ENCODE results near the gene WDR86.

The WDR86 gene

GRCh38 chr7:151409667-151410404 is at the start of gene WDR86:
Gene WDR86 (minus strand): TSS chr7:151410038. CDS start chr7:151409589, 449 bp downstream.
- FAIRE-seq = no peak

- no peak for FAIRE-seq
Measured at GRCh38 chr7:151457534-151457933, 47.7 kb upstream of the WDR86 start.

DNA sequence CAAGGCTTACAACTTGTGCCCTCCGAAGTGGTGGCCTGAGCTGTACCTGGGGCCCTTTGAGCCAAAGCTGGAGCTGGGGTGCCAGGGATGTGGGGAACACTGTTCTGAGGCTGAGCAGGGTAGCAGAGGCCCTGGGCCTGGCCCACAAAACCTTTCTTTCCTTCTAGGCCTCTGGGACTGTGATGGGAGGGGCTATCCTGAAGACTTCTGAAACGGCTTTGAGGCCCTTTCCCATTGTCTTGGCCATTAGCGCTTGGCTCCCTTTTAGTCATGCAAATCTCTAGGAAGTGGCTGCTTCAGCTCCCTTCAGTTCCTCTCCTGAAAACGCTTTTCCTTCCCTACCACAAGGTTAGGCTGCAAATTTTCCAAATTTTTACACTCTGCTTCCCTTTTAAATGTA is 46.9 kb upstream of the WDR86 start:
- no peak for FAIRE-seq

DNA sequence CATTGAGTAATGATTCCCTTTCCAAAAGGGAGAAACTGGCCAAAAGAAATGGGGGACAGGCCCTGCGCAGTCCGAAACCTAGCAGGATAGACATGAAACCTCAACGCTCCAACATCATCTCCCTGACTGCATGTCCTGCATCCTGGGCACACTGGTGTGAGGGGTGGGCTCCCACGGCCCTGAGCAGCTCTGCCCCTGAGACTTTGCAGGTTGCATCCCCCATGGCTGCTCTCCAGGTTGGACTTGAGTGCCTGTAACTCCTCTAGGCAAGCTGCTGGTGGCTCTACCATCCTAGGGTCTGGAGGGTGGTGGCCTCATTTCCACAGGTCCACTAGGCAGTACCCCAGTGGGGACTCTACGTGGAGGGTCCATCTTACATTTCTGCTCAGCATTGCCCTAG is 46.4 kb upstream of the WDR86 start:
- FAIRE-seq = no peak

DNA sequence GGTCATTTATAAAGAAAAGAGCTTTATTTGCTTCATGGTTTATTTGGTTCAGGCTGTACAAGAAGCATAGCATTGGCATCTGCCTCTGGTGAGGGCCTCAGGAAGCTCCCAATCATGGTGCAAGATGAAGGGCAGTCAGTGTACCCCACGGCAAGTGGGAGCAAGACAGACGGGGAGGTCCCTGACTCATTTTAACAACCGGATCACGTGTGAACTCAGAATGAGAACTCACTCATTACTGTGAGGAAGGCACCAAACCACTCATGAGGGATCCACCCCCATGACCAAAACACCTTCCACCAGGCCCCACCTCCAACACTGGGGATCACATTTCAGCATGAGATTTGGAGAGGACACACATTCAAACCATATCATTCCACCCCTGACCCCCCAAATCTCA is 45.9 kb upstream of the WDR86 start:
- FAIRE-seq = no peak

- FAIRE-seq = no peak
Measured at GRCh38 chr7:151454932-151455530, 45.2 kb upstream of the WDR86 start.

GRCh38 chr7:151454305-151454704 is 44.5 kb upstream of the WDR86 start:
- no peak for FAIRE-seq

GRCh38 chr7:151453326-151453791 is 43.5 kb upstream of the WDR86 start:
- FAIRE-seq = no peak

- no peak for FAIRE-seq
Measured at GRCh38 chr7:151452680-151453325, 43.0 kb upstream of the WDR86 start.

DNA sequence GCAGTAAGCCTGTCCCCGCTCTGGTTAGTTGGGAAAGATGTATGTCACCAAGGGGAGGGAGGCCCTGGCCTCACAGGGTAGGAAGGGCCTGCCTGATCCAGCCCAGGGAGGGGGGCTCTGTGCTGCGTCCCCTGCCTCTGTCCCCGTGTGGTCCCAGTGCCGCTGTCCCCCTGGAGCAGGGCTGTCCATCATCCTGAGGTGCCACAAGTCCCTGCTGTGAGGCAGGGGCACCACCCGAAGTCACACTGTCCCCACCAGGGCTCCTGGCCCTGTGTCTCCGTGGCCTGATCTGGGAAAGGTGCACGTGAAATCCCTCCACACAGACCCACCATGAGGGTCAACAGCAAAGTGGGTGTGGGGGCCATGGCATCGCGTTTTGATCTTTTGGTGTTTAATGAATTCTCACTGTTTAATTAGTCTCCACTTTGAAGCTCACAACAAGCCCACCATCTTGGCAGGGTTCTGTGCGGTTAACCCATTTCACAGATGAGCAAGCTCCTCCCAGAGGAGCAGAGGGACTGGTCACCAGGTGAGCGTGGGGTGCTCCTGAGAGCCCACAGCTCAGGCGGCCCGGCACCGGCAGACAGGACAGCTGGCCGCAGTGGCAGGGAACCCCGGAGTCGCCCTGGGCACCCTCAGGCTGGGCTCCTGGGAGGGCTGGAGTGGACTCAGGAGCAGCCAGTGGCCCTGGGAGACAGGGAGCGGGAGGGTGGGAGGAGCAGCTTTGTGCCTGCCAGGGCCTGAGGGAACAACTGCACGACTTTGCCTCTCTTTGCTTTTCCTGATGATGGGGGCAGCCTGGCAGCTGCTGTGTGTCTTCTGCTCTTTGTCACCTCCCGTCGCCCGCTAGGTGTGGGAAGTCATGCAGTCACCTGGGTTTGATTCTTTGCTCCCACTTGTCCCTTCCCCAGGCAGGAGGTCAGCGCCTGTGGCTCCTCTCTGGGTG is 42.1 kb upstream of the WDR86 start:
- FAIRE-seq = no peak

DNA sequence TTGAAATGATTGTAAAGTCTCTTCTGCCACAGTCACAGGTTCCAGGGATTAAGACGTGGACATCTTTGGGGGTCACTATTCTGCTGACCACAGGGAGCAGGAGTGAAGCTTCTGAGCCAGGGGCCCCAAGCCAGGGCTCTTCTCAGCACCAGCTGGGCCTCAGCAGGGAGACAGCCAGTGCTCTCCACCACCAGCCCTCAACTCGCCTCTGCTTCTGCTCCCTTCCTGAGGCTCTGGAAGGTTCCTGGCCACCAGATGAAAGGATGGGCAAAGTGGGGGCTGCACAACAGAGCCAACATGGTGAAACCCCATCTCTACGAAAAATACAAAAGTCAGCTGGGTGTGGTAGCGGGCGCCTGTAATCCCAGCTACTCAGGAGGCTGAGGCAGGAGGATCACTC is 41.3 kb upstream of the WDR86 start:
- no peak for FAIRE-seq

GRCh38 chr7:151449990-151450389 is 40.2 kb upstream of the WDR86 start:
- FAIRE-seq = no peak

DNA sequence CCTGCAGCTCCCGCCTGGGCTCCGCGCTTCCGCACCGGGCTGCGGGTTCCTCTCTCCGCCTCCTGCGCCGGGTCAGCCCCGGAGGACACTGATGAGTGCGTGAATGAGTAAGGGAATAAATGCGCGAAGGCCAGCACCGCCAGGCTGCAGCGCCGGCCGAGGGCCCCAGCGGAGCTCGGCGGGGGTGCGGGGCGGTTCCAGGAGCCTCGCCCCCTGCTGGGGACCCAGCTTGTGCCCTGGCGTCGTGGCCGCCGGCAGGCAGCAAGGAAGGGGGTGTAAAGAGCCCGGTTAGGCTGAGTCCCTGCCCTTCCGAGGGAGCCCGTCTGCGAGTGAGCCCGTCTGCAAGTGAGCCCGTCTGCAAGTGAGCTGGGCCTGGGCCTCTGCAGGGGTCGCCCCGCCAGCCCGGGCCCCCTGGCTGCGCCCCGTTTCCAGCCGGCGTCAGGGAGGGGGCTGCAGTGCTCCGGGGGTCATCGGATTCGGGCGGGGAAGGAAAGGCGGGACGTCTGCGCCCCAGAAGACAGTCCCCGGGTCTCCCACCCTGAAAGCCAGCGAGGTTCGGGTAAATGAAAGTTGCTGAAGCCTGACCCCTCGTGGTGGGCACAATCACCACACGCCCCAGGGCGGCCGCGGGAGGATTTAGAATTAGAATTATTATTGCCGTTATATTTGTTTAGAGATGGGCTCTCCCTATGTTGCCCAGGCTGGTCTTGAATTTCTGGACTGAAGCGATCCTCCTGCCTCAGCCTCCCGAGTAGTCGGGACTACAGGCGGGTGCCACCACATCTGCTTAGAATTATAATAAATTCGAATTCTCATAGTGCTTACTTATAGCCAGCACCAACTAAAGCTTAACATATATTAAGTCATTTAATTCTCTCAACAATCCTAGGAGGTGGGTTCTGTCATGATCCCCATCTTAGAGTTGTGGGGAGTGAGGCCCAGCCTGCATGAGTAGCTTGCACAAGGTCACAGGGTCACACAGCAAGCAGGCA is 38.7 kb upstream of the WDR86 start:
- no peak for FAIRE-seq

DNA sequence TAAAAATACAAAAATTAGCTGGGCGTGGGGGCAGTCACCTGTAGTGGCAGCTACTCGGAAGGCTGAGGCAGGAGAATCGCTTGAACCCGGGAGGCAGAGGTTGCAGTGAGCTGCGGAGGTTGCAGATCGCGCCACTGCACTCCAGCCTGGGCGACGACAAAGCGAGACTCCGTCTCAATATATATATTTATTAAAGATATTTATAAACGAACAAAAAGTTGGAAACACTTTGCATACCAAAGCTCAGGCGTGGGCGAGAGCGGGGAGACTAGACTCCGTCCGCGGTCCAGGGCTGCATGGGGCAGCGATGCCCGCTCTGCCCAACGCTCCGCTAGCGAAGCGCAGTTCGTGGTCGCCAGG is 38.0 kb upstream of the WDR86 start:
- no peak for FAIRE-seq

- no peak for FAIRE-seq
Measured at GRCh38 chr7:151447312-151447711, 37.5 kb upstream of the WDR86 start.

DNA sequence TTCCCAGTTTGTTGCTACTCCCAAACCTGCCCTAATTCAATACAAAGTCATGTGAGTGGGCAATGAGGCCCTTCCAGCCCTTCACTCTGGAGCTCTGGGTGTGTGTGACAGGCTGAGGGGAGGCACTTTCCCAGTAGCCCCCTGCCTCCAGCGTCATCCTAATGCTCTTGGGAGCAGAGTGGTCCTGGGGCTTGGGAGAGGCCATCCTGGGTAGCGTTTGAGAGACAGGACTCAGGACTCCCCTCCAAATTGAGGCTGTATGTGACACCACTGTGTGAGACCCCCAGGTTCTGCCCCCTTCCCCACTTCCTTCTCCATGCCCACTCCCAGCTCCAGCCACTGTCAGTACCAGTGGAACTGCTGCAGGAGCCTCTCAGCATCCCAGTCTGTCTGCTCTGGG is 36.6 kb upstream of the WDR86 start:
- FAIRE-seq = no peak

- no peak for FAIRE-seq
Measured at GRCh38 chr7:151444632-151445031, 34.8 kb upstream of the WDR86 start.

DNA sequence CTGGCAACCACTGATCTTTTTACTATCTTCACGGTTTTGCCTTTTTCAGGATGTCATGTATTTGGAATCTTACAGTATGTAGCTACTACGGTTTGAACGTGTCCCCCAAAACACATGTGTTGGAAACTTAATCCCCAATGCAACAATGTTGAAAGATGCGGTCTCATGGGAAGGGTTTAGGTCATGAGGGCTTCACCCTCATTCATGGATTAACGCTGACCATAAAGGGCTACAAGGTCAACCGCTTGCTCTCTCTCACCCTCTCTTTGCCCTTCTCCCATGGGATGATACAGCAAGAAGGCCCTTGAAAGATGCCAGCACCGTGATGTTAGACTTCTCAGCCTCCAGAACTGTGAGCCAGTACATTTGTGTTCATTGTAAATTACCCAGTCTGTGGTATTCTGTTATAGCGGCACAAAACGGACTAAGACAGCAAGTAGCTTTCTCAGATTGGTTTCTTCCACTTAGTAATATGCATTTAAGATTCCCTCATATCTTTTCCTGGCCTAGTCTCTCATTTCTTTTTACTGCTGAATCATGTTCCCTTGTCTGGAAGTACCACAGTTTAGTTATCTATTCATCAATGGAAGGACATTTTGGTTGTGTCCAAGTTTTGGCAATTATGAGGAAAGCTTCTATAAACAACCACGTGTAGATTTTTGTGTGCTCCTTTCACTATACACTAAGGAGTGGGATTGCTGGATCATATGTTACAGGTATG is 33.1 kb upstream of the WDR86 start:
- FAIRE-seq = no peak

DNA sequence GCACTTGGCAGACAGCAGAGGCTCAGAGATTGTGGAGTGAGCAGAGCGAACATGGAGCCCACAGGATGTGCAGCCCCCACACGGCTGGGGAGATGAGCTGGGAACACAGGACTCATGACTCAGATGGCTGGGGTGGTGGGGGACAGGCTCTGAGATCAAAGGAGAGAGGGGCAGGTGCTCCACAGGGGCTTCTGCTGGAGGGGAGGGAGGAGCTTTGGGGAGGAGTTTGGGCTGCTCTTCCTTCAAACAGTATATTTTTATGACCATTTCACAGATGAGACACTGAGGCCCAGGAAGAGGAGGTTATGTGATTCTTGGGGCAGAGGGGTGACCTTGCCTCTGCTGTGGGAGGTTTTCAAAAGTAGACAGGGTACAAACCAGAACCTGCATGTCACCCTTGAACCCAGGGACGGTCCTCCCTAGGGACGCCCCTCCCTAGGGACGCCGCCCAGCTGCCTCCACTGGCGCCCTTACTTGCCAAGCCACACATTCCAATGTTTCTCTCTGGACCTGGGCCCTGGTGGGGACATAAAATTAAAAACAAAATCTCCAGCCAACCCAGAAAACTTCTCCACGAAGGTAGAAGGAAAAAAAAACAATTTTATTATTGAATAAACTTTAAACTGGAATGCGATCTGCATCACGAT is 31.1 kb upstream of the WDR86 start:
- FAIRE-seq = no peak

Measured in colon (tissue), 2 donors.